Hematopoietic multipotent progenitor cell treated with erythropoietin and hydrocortisone succinate and interleukin-3 and kit ligand, for 8 days (in vitro differentiated cells): ENCODE measurements around the gene BIN2.

Experiments
- DNase-seq: peaks from one replicate; pipeline ENCODE4 v3.0.0-alpha.2; 2015

The BIN2 gene

DNA sequence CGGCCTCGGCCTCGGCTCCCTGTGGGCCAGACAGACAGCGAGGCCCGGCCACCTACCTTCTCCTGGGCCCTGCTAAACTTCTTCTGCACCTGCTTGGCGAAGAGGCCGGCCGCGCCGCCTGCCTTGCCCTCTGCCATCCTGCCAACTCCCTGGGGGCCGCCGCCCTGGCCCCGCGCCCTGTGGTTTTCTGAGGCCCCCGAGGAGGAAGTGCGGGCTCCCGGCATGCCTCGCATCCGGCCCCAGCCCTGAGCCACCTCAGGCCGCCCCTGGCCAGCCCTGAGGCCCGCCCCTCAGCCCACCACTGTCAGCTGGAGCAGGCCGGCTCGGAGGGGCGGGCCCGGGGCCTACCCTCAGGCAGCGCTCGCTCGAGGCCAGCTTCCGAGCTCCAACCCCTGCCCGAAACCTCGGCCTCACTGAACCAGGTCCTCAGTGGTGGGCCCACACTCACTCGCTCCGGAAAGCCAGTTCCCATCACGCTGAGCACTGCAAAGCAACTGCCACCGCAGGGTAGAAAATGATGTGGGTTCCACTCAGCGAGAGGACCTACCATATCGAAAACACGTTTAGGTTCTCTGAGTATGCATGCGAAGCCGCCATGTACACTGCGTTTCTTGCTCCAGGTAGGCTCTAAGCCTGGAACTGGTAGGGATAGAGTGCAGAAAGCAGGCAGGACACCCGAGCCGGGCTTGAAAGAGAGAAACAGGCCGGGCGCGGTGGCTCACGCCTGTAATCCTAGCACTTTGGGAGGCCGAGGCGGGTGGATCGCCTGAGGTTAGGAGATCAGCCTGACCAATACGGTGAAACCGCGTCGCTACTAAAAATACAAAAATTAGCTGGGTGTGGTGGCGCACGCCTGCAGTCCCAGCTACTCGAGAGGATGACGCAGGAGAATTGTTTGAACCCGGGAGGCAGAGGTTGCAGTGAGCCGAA lies at the start of gene BIN2:
TSS of gene BIN2 (minus strand) at position 209 of the 930 bp plus-strand sequence. CDS start at position 137, 72 bp downstream.
- peak; percentile 74 for DNase-seq

DNA sequence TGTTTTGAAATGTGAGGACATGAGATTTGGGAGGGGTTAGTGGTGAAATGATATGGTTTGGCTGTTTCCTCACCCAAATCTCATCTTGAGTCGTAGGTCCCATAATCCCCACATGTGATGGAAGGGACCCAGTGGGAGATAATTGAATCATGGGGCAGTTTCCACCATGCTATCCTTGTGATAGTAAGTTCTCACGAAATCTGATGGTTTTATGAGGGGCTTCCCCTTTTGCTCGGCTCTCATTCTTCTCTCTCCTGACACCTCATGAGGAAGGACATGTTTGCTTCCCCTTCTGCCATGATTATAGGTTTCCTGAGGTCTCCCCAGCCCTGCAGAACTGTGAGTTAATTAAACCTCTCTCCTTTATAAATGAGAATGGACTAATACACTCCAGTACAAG lies 49.2 kb upstream of the BIN2 start:
- DNase-seq, result no peak

DNA sequence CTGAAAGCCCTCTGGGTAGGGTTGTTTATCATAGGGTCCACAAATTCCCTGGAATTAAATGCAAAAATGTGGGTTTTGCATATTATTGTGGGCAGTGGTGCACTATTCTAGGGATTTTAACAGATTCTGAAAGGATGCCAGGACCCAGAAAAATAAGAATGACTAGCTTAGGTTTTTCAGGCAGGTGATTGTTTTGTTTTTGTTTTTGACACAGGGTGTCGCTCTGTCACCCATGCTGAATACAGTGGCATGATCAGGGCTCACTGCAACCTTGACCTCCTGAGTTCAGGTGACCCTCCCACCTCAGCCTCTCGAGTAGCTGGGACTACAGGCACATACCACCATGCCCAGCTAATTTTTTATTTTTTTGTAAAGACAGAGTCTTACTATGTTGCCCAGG lies 48.0 kb upstream of the BIN2 start:
- no peak for DNase-seq

DNA sequence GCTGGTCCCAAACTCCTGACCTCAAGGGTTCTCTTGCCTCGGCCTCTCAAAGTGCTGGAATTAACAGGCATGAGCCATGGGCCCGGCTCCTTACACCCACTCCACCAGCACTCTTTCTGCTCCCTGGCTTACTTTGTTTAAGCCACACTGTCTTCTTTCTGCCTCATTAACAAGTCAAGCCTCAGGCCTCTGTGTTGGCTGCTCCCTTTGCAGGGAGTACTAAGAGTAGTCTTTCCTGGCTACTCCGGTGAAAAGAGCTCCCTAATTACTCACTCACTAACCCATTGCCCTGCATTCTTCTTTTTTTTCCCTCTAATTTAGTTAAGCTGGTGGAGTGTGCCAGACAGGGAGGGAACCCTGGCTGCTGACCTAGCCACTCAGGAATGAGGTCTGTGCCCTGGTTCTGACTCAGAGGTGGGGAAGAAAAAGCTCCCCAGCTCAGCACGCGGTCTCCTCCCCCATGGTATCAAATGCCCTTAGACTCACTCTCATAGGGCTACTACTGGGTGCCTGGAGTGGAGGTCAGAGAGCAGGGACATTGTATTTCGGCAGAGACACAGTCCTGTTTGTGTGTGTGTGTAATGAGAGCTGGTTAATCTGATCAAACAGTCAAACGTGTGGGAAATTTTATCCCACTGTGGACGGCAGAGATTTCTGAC lies 47.5 kb upstream of the BIN2 start:
- no peak for DNase-seq

DNA sequence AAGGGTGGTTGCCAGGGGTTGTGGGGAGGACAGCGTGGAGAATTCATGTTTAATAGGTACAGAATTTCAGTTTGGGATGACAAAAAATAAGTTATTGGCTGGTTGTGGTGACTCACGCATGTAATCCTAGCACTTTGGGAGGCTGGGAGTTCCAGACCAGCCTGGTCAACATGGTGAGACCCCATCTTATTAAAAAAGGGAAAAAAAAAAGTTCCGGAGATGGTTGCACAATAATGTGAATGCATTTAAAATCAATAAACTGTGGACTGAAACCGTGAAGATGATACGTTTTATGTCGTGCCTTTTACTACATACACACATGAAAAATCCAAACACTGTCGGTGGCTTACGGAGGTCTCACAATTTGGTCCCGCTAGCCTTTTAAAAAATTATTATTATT lies 46.7 kb upstream of the BIN2 start:
- DNase-seq, result no peak

DNA sequence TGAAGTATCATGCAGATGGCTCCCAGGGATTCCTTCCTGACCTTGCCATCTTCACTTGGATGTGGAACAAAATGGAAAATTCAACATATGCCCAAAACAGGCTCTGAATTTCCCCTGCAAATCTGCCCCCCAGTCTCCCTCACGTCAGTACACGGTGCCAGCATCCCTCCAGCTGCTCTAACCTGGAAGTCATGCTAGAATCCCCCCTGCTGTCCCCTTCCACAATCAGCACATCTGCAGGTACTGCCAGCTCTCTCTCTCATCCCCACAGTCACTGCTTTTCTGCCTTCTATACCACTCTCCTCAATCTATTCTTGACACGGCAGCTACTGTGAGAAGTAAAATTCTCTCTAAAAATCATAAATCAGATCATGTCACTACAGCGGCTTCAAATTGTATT lies 45.6 kb upstream of the BIN2 start:
- no peak for DNase-seq

DNA sequence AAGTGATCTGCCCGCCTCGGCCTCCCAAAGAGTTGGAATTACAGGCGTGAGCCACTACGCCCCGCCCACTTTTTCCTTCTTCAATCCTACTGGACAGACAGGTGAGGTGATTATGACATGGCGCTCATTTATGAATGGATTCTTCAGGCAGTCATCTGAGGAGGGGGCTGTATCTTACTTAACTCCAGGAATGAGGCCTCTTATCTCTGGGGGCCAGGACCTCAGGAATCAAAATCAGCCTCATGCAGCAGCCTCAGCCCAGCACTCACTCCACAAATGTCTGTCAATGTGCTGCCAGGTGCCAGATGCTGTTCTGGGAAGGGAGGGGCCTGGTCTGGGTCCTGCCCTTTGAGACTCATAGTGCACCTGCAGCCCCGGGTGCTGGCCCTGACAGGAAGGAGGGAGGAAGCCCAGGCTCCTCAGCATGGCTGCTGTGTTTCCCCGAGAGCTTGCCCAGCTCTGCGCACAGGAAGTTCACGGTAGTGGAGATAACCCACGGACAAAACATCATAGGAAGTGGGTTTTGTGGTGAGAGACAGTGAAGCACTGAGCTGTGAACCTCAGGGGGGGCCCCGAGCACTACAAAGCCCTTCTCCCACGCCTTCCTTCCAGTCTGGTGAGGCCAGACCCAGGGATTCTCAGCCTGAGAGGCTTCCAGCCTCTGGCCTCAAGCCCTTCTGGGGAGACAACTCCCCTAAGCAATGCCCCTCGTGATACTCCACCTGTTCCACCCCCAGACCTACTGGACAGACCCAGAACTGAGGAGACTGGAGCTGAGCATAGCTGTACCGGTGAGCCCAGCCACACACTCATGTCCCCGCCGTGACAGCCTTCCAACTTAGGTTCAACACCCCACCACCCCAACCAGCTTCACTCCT lies 44.9 kb upstream of the BIN2 start:
- DNase-seq, result peak; percentile 88

DNA sequence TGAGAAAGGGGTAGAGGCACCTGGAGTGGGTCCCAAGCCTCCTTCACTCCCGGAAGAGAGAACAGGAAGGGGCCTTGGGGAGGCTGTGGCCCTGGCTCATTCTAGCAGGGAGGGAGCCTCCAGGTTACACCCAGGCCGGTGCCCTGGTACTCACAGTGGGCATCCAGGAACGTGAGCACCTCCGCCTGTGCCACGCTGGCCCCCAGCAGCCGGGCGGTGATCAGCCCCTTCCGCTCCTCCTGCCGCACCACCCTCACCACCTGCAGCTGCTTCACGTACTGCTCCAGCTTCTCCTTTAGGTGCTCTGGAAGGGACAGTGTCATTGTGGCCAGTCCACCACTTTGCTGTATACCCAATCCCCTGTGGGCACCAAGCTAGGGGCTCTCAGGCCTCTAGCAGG lies 41.3 kb upstream of the BIN2 start:
- DNase-seq, result no peak

DNA sequence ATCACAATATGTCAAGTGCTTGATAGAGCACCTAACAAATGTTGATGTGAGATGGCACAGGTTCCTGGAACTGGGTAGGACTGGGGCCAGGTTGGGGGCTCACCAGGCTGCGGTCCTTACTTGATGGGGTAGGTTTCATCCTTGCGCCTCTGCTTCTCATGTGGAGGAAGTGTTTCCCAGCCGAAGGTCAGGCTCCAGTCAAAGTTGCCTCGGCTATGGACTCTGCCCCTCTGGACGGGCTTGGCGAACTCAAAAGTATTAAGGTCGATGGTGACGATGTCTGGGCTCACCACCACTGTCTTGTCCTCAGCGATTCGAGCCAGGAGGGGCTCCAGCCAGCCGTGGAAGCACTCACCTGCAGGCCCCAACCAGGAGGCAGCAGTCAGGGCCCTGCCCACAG lies 40.0 kb upstream of the BIN2 start:
- DNase-seq, result no peak

DNA sequence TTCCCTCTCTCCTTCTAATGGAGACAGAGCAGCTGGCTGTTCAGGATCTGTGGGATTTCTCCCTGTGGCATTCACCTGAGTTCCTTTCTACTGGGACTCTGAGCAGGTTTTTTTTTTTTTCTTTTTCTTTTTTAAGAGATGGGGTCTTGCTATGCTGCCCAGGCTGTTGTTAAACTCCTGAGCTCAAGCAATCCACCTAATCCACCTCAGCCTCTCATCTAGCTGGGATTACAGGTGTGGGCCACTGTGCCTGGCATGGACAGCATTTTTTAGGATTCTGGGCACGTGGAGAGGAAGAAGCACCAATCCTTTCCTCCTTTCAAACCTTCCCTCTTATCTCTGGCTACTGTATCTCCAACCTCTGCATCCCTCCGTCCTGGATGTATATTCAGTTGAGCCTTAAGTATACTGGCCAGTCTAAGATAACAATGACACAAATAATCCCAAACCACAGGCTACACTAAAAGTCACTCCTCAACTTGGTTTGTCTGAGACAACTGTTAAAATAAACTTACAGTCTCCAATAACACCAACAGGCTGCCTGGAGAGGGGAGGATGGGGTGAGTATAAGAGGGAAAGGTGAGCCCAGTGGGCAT lies 38.9 kb upstream of the BIN2 start:
- peak; percentile 76 for DNase-seq

DNA sequence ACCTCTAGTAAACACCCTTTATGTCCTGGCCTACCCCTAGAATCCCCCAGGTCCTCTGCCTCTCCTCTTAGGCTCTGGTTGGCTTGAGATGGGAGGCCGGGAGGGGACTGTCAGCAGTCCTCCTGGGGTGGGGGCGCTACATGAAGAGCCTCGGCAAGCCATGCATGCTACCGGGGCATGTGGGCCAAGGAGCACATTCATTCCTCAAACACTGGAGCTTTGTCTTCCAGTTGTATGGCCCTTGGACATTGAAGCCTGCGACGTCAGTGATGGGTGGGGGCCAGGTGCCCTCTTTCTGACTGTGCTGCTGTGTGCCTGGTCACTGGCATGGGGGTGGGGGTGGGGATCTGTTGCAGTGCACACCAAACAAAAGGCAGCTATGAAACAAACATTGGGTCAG lies 38.3 kb upstream of the BIN2 start:
- DNase-seq, result no peak

DNA sequence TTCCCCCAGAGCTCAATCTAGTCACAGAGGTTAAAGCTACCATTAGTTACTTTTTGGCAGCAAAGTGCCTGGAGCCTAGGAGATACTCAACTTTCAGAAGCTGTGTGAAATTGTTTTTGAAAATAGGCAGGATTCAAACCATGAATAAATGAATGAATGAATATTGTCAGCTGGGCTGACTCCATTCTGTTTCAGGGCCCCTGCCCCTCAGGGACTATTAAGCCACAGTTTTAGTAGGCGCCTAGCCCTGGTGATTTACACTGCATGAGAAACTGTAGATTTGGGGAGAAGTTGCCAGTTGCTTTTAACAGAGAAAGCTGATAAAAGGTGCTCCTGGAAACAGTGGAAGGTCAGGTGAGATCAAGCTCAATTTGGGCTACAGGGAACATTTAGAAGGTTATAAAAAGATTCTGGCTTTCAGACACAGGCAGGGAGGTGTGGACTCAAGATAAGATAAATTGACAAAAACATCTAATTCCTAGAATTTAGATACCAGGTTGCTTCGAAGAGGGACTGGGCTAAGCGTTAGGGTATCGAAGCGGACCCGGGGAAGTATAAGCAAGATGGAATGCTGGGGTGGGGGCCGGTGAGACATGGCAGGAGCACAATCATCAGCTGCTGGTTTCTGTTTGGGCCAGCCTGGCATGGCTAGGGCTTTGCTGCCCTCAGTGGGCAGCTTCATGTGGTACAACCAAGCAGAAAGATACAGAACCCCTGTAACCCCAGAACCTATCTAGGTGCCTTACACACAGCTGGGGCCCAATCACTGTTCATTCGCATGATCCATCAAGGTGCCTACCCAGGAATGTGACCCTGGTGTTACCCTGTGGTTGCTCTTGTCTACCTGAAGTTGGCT lies 37.4 kb upstream of the BIN2 start:
- DNase-seq, result peak; percentile 52

DNA sequence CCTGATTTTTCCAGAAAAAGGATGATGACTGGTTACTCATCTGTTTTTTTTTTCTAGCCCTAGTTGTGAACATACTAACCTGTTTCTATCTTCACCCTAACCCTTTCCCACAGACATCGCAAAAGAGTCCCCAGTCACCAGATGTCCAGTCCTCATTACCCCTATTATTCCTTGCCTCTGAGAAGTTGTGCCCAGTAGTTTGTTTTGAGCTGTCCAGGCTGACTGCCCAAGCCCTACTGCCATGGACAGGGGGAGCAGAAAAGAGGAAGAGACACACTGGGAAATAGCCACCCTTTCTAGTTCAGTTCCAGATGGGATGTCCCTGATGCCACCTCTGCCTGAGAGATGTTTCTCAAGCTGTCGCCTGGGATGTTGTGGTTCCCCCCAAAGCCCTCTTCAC lies 36.3 kb upstream of the BIN2 start:
- no peak for DNase-seq

DNA sequence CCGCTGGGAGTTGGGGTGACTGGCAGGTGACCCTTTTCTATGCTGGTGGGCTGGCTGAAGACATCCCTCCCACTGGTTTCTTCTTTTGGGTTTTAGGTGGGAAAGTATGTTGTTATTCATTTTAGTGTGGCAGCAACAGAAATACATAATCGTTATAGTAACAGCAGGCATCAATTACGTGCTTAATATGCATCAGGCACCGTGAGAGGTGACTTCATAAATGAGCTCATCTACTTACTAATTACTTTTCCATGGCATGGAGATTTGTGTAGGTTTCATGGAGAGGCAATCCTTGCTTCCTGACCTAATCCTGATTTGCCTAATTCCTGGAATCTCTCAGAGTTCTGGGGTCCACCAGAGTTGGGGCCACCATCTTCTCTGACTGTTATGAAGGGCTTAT lies 35.9 kb upstream of the BIN2 start:
- DNase-seq, result no peak

DNA sequence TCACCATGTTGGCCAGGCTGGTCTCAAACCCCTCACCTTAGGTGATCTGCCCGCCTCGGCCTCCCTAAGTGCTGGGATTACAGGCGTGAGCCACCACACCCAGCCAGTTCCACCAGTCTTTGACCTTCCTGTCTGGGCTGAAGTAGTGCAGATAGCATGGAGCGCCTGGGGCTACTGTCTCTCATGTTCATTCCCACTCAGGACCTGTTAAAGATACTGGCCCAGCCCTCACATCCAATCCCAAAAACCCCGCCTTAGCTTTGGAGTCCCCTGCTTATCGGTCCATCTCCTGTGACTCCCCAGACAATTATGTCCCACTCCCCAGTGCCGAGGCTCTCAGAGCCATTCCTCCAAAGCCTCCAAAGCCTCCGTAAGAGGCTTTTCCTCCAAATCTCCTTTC lies 34.5 kb upstream of the BIN2 start:
- no peak for DNase-seq

DNA sequence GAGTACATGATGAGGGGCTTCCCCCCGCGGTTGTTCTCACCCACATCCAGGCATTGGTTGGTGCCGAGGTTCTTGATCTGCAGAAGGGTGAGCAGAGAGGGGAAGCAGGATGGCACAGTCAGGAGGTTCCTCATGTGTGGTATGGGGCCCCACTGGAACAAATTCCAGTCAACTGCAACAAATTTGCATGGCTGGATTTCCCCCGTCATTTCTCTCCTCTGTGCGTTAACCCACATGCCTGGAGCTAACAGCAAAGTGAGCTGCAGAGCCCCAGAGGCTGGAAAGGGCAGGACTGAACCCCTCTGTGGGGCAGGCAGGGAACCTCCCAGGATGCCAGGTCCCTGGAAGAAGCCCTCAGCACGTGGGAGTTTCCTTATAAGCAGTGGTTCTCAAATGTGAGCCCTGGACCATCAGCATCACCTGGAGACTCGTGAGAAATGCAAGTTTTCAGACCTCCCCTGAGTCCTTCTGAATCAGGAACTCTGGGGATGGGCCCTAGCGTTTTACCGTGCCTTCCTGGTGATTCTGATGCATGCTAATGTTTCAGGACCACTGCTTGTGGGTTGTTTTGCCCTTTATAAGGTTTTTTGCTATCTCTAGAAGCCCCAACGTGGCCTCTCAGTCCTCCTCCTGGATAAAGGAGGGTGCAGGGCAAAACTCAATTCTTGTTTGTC lies 33.5 kb upstream of the BIN2 start:
- no peak for DNase-seq

DNA sequence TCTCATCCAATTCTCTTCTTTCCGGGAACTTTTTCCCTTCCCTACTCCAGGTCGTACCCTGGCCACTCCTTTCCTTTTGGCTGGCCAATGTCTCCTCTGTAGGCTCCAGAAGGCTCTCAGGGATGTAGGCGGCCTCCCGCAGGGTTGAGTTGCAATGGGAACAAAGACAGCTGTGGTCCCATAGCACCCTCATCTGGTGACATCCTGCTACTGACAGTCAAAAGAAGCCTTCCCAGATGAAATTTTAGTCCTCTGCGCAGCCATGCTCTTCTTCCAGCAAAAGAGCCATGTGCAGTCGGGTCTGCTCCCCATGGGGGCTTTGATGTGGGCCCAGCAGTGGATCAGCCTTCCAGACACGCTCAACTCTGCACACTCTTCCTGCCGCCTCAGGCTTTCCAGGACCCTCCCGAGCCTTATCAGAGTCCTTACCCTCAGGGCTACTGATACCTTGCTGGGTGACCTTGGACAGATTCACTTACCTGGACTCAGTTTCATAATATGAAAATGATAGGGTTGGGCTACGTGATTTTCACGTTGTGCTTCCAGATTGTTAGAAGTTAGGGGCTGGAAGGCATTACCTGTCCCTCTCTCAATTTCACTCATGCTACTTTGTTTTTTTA lies 28.0 kb upstream of the BIN2 start:
- peak; percentile 57 for DNase-seq

DNA sequence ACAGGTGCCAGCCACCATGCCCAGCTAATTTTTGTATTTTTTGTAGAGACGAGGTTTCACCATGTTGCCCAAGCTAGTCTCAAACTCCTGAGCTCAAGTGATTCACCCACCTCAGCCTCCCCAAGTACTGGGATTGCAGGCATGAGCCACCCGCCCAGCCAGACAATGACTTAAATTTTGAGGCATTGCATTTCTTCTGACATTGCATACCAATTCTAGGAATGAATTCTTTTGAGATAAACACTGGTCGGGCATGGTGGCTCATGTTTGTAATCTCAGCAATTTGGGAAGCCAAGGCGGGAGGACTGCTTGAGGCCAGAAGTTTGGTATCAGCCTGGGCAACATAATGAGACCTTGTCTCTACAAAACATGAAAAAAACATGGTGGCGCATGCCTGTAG lies 25.1 kb upstream of the BIN2 start:
- no peak for DNase-seq

DNA sequence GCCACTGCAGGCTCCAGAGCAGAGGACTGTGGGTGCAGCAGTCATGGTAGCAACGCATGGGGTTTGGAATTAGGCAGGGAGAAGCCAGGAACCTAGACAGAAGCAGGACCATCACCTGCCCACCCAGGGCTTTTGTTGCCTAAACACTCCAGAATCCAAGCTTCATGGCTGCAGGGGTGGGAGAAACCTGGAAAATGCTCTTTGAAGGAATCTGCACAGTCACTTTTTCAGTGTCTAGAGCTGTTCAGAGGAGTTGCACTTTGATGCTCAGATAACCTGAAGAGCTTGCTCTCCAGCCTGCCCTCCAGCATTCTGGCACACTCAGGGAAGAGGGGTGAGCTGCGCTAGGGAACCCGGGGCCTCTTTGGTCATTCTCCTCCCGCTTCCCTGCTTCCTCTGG lies 24.1 kb upstream of the BIN2 start:
- no peak for DNase-seq

DNA sequence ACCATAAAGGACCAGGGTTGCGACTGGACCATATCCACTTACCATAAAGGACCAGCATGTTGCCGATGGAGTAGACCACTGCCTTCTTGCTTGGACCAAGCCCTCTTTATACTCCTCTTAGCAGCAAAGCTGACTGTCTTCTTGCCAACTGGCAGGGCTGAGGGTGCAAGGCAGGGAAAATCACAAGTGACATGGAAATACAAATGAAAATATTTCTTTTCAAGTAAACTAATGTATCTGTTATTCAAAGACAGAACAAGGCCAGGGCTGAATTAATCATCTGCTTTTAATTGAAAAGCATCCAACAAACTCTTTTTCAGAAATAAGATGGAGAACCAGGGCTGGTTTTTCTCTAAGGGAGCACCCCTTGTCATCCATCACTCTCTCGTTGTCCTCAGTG lies 22.6 kb upstream of the BIN2 start, which contains the start of gene CELA1:
TSS of gene CELA1 (minus strand) at position 99 of the 400 bp plus-strand sequence. CDS start at position 58, 41 bp downstream.
- DNase-seq, result no peak

DNA sequence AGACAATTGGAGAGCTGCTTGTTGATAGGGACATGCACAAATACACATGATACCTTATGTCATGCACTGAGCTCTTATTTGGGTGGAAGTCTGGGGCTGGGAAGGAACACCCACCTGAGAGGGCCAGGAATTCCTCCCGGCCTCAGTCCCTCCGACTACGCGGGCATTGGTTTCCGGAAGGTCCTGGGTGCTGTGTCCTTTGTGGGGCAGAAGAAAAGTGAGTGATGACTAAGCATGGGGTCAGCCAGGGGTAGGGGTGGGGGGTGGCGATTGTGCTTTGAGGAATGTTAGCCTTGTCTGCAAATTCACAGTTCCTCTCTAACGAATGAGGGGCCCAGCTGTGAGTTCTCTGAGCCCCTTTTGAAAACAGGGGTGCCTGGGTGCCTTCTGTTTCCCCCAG lies 21.7 kb upstream of the BIN2 start:
- DNase-seq, result no peak
